Adipose tissue (tissue), 3 donors: ENCODE results near the gene CTU2. TPM values are rescaled to one million over a fixed set of nuclear protein-coding genes. Genes with fewer than 3 reads are reported as not detected.

Experiments used
- H3K27ac ChIP-seq: one replicate; pipeline ENCODE4 v1.5.1; 2013; ENCODE audit warnings: low read depth, low read length
- WGBS, 3 donors: extraction: QIAGEN DNeasy Blood & Tissue Kit; methylation state at CpG; one replicate each; pipeline ENCODE4 v1.1.7; 2013; 5-methylcytosine and 5-hydroxymethylcytosine counted together
- polyA plus RNA-seq, 3 donors: library from polyadenylated mRNA; stranded (reverse); fragments of 200-250 nt; gene quantifications; one replicate each; pipeline ENCODE4 v1.2.3, GENCODE V29; 2013
- donor health status: healthy with polysubstance abuse.
- donor health status: Bipolar disorder and iron deficiency.
- donor health status: healthy.

The CTU2 gene
- polyA plus RNA-seq, 3 donors = 9.5 to 19.3 (median 17.3) TPM

GRCh38 chr16:88763502-88764053 lies 57.3 kb downstream of the CTU2 start:
- no peak overlapping the region for H3K27ac ChIP-seq
- 55 to 78% (median 77%) methylated on average over 14 of the region's 14 CpGs for WGBS, 3 donors

GRCh38 chr16:88764080-88764479 lies 57.8 kb downstream of the CTU2 start:
- no peak overlapping the region for H3K27ac ChIP-seq
- 89 to 96% (median 93%) methylated on average over 19 of the region's 19 CpGs for WGBS, 3 donors

- no peak overlapping the region for H3K27ac ChIP-seq
- WGBS, 3 donors = 70 to 87% (median 81%) methylated on average over 9 of the region's 9 CpGs
Observed at GRCh38 chr16:88764913-88765349, 58.6 kb downstream of the CTU2 start.

Other genes with a start within 250 kb of the CTU2 start
- 10 to 100 TPM; 11.1 to 27.0 (median 26.0) TPM for gene ZC3H18, start 136.1 kb upstream of the CTU2 start, polyA plus RNA-seq
- not detected for gene IL17C, start 67.9 kb upstream of the CTU2 start, polyA plus RNA-seq
- 100 to 1,000 TPM in 1 of 3 donors, 10 to 100 TPM in 2; 70.7 to 195 (median 93.1) TPM for gene CYBA, start 55.5 kb upstream of the CTU2 start, polyA plus RNA-seq
- gene MVD, start 43.4 kb upstream of the CTU2 start, polyA plus RNA-seq = 10 to 100 TPM; 22.6 to 34.5 (median 31.2) TPM
- under 1 TPM; 0.22 to 0.71 (median 0.45) TPM for gene SNAI3, start 20.0 kb upstream of the CTU2 start, polyA plus RNA-seq
- 10 to 100 TPM in 2 of 3 donors, 1 to 10 TPM in 1; 9.8 to 25.9 (median 13.8) TPM for gene RNF166, start 95 bp upstream of the CTU2 start, polyA plus RNA-seq
- 100 to 1,000 TPM in 2 of 3 donors, 10 to 100 TPM in 1; 61.0 to 436 (median 237) TPM for gene PIEZO1, start 78.7 kb downstream of the CTU2 start, polyA plus RNA-seq
- gene CDT1, start 97.3 kb downstream of the CTU2 start, polyA plus RNA-seq = 1 to 10 TPM in 1 of 3 donors, under 1 TPM in 2; 0.33 to 2.6 (median 0.60) TPM
- gene APRT, start 105.4 kb downstream of the CTU2 start, polyA plus RNA-seq = 100 to 1,000 TPM; 162 to 256 (median 227) TPM
- 10 to 100 TPM in 2 of 3 donors, 1 to 10 TPM in 1; 6.3 to 23.8 (median 18.9) TPM for gene GALNS, start 150.4 kb downstream of the CTU2 start, polyA plus RNA-seq
- gene TRAPPC2L, start 150.6 kb downstream of the CTU2 start, polyA plus RNA-seq = 10 to 100 TPM; 25.4 to 56.8 (median 47.6) TPM
- under 1 TPM in 2 of 3 donors, not detected in 1; 0.07 to 0.09 TPM for gene PABPN1L, start 160.2 kb downstream of the CTU2 start, polyA plus RNA-seq